Astrocyte of the cerebellum (primary cell): ENCODE data around the gene WNT10A.
"Not testable (repeated sequence)": the region's sequence is repeated elsewhere in the genome, so short reads cannot be mapped to it uniquely, and the experiment has no call there.

ENCODE experiments used
- DNase-seq: peaks from one replicate; pipeline ENCODE4 v3.0.0-alpha.2; 2011; ENCODE audit warnings: low read depth
- H3K4me3 ChIP-seq: 2 replicates; pipeline ENCODE4 v1.5.1; 2011; ENCODE audit warnings: mild to moderate bottlenecking, low read depth, low read length, moderate library complexity
- in situ Hi-C: cut with HindIII; loops from 2 replicates; pipeline ENCODE4 v1.10.0; 2017; ENCODE audit warnings: low sequenced_read_pairs
- TF ChIP-seq, protein P1 (sequence below): IDR thresholded peaks from 2 replicates; pipeline ENCODE4 v1.5.1; 2012; ENCODE audit warnings: low read length, low read depth, moderate library complexity, mild to moderate bottlenecking; ENCODE audit errors: missing control alignments

WNT10A gene

DNA sequence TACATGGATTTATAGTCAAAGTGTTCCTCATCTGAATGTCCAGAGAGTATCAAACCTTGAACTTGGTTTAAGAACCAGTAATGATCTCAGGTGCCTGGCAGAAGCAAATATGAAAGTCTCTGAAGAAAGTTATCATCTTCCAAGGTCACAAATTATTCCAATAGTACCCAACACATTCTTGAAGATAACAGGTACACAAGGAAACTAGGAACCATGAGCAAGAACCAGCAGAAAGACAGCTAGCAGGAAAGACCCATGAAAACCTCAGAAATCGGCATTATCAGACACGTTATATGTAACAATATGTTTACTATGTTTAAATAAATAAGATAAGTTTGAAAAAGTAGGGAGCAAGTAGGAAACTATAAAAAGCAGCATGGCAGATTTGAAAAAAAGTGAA is 43.2 kb upstream of the WNT10A start:
- H3K4me3 ChIP-seq, result no peak overlapping the region
- no peak for DNase-seq
- TF ChIP-seq, protein P1, sequence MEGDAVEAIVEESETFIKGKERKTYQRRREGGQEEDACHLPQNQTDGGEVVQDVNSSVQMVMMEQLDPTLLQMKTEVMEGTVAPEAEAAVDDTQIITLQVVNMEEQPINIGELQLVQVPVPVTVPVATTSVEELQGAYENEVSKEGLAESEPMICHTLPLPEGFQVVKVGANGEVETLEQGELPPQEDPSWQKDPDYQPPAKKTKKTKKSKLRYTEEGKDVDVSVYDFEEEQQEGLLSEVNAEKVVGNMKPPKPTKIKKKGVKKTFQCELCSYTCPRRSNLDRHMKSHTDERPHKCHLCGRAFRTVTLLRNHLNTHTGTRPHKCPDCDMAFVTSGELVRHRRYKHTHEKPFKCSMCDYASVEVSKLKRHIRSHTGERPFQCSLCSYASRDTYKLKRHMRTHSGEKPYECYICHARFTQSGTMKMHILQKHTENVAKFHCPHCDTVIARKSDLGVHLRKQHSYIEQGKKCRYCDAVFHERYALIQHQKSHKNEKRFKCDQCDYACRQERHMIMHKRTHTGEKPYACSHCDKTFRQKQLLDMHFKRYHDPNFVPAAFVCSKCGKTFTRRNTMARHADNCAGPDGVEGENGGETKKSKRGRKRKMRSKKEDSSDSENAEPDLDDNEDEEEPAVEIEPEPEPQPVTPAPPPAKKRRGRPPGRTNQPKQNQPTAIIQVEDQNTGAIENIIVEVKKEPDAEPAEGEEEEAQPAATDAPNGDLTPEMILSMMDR, result no peak
- in situ Hi-C loops, result no loop called here

DNA sequence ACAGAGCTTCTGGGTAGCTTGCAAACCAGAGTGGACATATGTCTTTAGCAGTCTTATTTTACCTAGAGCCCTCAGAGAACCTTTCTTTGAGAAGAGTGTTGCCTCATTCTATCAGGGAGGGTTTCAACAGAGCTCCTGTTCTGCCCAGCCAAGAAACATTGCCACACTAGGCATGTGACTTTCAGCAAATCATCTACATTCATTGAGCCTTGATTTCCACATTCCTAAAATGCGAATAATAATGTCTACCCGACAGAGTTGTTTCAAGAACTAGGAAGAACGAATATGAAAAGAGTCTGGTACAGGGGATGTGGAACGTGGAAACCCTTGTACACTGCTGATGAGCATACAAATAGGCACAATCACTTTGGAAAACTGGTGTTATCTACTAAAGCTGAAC is 41.2 kb upstream of the WNT10A start:
- H3K4me3 ChIP-seq, result no peak overlapping the region
- in situ Hi-C loops, result no loop called here
- no peak for DNase-seq
- TF ChIP-seq, protein P1, result no peak

DNA sequence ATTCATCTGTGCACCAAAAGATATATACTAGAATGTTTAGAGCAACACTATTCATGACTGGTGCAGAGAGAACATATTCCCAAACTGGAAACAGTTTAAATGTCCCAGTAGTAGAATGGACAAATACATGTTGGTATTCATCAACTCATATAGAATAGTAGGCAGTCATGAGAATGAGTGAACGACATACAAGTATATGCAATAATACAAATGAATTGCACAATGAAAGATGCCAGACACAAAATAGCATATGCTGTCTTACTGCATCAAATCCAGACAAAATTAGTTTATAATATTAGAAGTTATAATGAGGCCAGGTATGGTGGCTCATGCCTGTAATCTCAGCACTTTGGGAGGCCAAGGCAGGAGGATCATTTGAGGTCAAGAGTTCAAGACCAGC is 40.8 kb upstream of the WNT10A start:
- no peak overlapping the region for H3K4me3 ChIP-seq
- TF ChIP-seq, protein P1, result no peak
- in situ Hi-C loops, result no loop called here
- DNase-seq, result no peak

DNA sequence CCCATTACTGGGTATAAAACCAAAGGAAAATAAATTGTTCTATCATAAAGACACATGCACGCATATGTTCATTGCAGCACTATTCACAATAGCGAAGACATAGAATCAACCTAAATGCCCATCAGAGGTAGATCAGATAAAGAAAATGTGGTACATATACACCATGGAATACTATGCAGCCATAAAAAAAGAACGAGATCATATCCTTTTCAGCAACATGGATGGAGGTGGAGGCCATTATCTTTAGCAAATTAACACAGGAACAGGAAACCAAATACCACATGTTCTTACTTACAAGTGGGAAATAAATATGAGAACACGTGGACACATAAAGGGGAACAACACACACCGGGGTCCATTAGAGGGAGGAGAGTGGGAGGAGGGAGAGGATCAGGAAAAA is 36.3 kb upstream of the WNT10A start:
- DNase-seq, in situ Hi-C loops, H3K4me3 ChIP-seq: not testable (repeated sequence)

DNA sequence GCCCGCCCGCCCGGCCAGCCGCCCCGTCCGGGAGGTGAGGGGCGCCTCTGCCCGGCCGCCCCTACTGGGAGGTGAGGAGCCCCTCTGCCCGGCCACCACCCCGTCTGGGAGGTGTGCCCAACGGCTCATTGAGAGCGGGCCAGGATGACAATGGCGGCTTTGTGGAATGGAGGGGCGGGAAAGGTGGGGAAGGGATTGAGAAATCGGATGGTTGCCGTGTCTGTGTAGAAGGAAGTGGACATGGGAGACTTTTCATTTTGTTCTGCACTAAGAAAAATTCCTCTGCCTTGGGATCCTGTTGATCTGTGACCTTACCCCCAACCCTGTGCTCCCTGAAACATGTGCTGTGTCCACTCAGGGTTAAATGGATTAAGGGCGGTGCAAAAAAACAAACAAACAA is 33.7 kb upstream of the WNT10A start:
- in situ Hi-C loops, H3K4me3 ChIP-seq, DNase-seq: not testable (repeated sequence)

DNA sequence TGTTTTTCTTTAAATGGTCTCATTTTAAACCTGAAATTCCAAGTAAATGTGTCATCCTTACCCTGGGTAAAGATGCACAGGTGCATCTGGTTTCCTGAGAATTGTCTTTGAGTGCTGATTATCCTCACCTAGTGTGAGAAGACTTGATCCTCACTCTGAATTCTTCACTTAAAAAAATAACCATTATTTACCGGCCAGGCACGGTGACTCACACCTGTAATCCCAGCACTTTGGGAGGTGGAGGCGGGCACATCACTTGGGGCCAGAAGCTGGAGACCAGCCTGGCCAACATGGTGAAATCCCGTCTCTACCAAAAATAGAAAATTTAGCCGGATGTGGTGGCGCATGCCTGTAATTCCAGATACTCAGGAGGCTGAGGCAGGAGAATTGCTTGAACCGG is 30.9 kb upstream of the WNT10A start:
- in situ Hi-C loops, result no loop called here
- TF ChIP-seq, protein P1, result no peak
- no peak for DNase-seq

DNA sequence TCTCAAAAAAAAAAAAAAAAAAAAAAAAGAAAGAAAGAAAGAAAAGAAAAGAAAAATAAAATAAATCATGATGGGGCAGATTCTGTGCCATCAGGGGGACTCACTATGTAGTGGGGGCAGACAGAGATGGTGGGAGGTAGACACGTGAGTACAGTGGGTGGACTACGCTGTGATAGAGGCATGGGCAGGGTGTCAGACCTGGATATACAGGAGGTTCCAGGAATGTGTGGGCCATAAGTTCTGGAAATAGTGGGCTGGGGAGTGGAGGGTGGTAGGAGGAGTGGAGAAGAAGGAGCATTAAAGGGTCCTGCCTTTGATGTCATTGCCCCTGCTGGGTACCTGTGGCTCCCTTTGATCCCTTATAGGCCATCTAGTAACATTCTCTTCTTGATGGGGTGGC is 29.9 kb upstream of the WNT10A start:
- no peak overlapping the region for H3K4me3 ChIP-seq
- DNase-seq, result no peak
- TF ChIP-seq, protein P1, result no peak
- in situ Hi-C loops, result no loop called here

More for the DNA sequence above, 30.9 kb upstream of the WNT10A start:
- no peak overlapping the region for H3K4me3 ChIP-seq

DNA sequence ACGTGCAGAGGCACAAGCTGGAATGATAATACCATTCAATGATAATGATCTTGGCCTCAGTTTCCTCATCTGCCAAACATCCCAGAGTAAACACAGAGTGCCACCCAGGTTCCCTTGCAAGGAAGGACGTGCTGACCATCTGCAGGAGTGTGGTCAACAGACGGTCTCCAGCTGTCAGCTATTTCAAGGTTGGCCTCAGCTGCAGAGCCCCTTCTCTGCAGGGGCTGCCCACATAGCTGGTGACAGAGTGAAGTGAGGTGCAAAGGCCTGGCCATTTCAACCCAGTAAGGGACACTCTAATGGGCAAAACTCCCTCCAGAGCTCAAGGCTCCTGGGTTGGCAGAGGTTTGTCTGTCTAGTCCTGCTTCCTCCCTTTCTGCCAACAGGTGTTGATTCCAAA is 29.4 kb upstream of the WNT10A start:
- TF ChIP-seq, protein P1, result no peak
- in situ Hi-C loops, result no loop called here
- H3K4me3 ChIP-seq, result no peak overlapping the region
- DNase-seq, result no peak
